ENCODE measurements around the gene CAMSAP1. TPM values are rescaled to one million over a fixed set of nuclear protein-coding genes. Genes with fewer than 3 reads are reported as not detected.

Gene CAMSAP1
- total RNA-seq, 1 experiment from 2014 or later: 24.8 TPM

- Histone ChIP-seq H3K4me1 (ENCODE audit: control insufficient read depth, insufficient read depth, low read length) (no peaks in the 10 kb centered on the region), H3K4me3 (ENCODE audit: low read depth in 2 of 2, low read length in 2 of 2) (no peak overlapping the region), H3K27me3 (ENCODE audit: control insufficient read depth, insufficient read depth, low read length) (no peaks in the 10 kb centered on the region), H3K36me3 (ENCODE audit: control insufficient read depth, insufficient read depth, low read length) (no peaks in the 10 kb centered on the region), H3K9me3 (ENCODE audit: control insufficient read depth, insufficient read depth, low read depth, low read length) (no peaks in the 10 kb centered on the region), H3K27ac (ENCODE audit: low read length) (no peak overlapping the region)
- intact Hi-C loops (cut with micrococcal nuclease; ENCODE audit: unreplicated experiment) (no loop called here), in situ Hi-C loops (cut with HindIII; ENCODE audit: low pct_unique_long_range_greater_than_20kb, low sequenced_read_pairs) (no loop called here)
- TF ChIP-seq CTCF (IDR thresholded peaks at IDR 0.05): no peak
- no peak for TF ChIP-seq TCF7L2 (IDR thresholded peaks at IDR 0.05; ENCODE audit: low read depth, low read length)
- no peak for TF ChIP-seq SIN3A (IDR thresholded peaks at IDR 0.05; ENCODE audit: borderline replicate concordance, insufficient read depth, low read depth, low read length)
- no peak for TF ChIP-seq POLR2AphosphoS5 (IDR thresholded peaks at IDR 0.05; ENCODE audit: low read depth, low read length)
- no peak for TF ChIP-seq REST (IDR thresholded peaks at IDR 0.05; ENCODE audit: insufficient read depth in 1 of 2, low read depth in 2 of 2, low read length in 1 of 2)
- no peak for DNase-seq (ENCODE audit: low read depth, low spot score)
- BruUV-seq (replicated peaks): no TSS peak
- ATAC-seq: no peak
- CTCF ChIA-PET: no interaction called here
- POLR2A ChIA-PET: no interaction called here
Measured at GRCh38 chr9:135840107-135840506, 67.2 kb downstream of the CAMSAP1 start.

- in situ Hi-C loops (cut with HindIII; ENCODE audit: low pct_unique_long_range_greater_than_20kb, low sequenced_read_pairs): no loop called here
- intact Hi-C loops (cut with micrococcal nuclease; ENCODE audit: unreplicated experiment): no loop called here
- ChIA-PET CTCF (no interaction called here), POLR2A (no interaction called here)
- Histone ChIP-seq H3K4me1 (ENCODE audit: control insufficient read depth, insufficient read depth, low read length) (no peaks in the 10 kb centered on the region), H3K9me3 (ENCODE audit: control insufficient read depth, insufficient read depth, low read depth, low read length) (no peaks in the 10 kb centered on the region), H3K4me3 (ENCODE audit: low read depth in 2 of 2, low read length in 2 of 2) (no peak overlapping the region), H3K36me3 (ENCODE audit: control insufficient read depth, insufficient read depth, low read length) (no peaks in the 10 kb centered on the region), H3K27me3 (ENCODE audit: control insufficient read depth, insufficient read depth, low read length) (no peaks in the 10 kb centered on the region), H3K27ac (ENCODE audit: low read length) (no peak overlapping the region)
- no TSS peak for BruUV-seq (replicated peaks)
- TF ChIP-seq SIN3A (IDR thresholded peaks at IDR 0.05; ENCODE audit: borderline replicate concordance, insufficient read depth, low read depth, low read length): no peak
- no peak for TF ChIP-seq TCF7L2 (IDR thresholded peaks at IDR 0.05; ENCODE audit: low read depth, low read length)
- no peak for TF ChIP-seq REST (IDR thresholded peaks at IDR 0.05; ENCODE audit: insufficient read depth in 1 of 2, low read depth in 2 of 2, low read length in 1 of 2)
- TF ChIP-seq CTCF (IDR thresholded peaks at IDR 0.05): no peak
- no peak for TF ChIP-seq POLR2AphosphoS5 (IDR thresholded peaks at IDR 0.05; ENCODE audit: low read depth, low read length)
- no peak for ATAC-seq
- DNase-seq (ENCODE audit: low read depth, low spot score): no peak
Measured at GRCh38 chr9:135839516-135839915, 67.8 kb downstream of the CAMSAP1 start.
